GM10266 (cell line): ENCODE results near the gene MAP7.

ENCODE experiments used
- DNase-seq: peaks from one replicate; pipeline ENCODE4 v3.0.0; 2012; ENCODE audit errors: extremely low spot score
- TF ChIP-seq, protein P1 (sequence below): IDR thresholded peaks from 2 replicates; pipeline ENCODE4 v1.5.1; 2012; ENCODE audit warnings: mild to moderate bottlenecking, low read depth; ENCODE audit not compliant: control insufficient read depth, insufficient read depth; ENCODE audit errors: missing control alignments

The MAP7 gene

GRCh38 chr6:136345145-136345544, 205.1 kb downstream of the MAP7 start:
- no peak for DNase-seq
- TF ChIP-seq, protein P1, sequence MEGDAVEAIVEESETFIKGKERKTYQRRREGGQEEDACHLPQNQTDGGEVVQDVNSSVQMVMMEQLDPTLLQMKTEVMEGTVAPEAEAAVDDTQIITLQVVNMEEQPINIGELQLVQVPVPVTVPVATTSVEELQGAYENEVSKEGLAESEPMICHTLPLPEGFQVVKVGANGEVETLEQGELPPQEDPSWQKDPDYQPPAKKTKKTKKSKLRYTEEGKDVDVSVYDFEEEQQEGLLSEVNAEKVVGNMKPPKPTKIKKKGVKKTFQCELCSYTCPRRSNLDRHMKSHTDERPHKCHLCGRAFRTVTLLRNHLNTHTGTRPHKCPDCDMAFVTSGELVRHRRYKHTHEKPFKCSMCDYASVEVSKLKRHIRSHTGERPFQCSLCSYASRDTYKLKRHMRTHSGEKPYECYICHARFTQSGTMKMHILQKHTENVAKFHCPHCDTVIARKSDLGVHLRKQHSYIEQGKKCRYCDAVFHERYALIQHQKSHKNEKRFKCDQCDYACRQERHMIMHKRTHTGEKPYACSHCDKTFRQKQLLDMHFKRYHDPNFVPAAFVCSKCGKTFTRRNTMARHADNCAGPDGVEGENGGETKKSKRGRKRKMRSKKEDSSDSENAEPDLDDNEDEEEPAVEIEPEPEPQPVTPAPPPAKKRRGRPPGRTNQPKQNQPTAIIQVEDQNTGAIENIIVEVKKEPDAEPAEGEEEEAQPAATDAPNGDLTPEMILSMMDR = no peak

DNA sequence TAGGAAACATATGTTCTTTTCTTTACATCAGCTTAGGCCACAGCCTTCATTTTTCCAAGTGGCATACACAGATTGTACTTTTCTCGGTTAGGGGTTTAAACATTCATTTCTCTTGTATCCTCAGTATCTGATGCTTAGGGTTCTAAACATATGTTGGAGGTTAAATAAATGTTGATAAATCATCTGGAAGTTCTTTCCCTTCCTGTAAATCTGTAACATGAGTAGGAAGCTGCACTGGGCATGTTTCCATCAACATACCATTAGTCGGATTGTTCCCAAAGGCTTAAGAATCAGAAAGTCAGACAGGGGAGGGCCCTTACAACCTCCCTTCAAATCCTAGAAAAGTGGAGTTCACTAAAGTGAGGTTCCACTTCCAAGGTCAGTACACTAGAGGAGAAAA, 205.8 kb downstream of the MAP7 start:
- TF ChIP-seq, protein P1 = no peak
- DNase-seq = no peak

DNA sequence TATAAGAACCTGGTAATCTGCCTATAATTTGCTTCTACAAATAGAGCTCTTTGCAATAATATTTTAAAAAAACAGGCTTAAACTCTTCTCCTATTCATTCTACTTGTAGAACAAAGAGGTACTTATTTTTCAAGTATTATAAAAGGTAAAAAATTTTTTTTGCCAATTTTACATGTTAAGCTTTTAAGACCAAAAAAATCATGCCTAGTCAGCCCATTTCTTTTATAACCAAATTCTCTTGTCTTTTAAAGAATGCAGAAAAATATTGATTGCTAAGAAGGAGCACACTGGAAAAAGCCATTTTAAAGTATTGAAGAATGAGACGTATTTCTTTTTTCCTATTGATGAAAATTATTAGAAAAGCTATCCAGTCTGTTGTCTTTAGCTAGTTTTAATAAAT, 206.5 kb downstream of the MAP7 start:
- TF ChIP-seq, protein P1 = no peak
- DNase-seq = no peak

GRCh38 chr6:136343275-136343674, 206.9 kb downstream of the MAP7 start:
- TF ChIP-seq, protein P1 = no peak
- no peak for DNase-seq

- DNase-seq = no peak
- TF ChIP-seq, protein P1 = no peak
These were observed 208.3 kb downstream of the MAP7 start for GRCh38 chr6:136341967-136342366.

- TF ChIP-seq, protein P1 = no peak
- no peak for DNase-seq
These were observed 208.9 kb downstream of the MAP7 start for GRCh38 chr6:136341367-136341766.

DNA sequence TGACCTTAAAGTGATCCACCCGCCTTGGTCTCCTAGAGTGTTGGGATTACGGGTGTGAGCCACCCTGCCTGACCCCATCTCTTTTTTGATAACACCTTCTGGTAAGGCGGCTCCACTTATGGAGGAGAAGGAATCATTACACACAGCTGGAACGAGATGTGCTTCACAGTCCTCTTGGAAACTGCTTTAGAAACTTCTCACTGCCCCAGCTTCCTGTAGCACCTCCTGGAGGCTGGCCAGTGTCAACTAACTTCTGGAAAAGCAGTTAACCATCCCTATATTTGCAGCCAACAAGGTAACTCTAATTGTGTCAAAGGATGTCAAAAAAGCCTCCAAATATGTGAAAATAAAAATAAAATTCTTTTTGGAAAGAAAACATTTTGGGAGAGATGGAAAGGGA, 211.7 kb downstream of the MAP7 start:
- no peak for DNase-seq

More for the DNA sequence above, 211.7 kb downstream of the MAP7 start:
- TF ChIP-seq, protein P1 = no peak
